ENCODE measurements around the gene LRFN3.
"Not testable (repeated sequence)": the region's sequence is repeated elsewhere in the genome, so short reads cannot be mapped to it uniquely, and the experiment has no call there.

Gene LRFN3

DNA sequence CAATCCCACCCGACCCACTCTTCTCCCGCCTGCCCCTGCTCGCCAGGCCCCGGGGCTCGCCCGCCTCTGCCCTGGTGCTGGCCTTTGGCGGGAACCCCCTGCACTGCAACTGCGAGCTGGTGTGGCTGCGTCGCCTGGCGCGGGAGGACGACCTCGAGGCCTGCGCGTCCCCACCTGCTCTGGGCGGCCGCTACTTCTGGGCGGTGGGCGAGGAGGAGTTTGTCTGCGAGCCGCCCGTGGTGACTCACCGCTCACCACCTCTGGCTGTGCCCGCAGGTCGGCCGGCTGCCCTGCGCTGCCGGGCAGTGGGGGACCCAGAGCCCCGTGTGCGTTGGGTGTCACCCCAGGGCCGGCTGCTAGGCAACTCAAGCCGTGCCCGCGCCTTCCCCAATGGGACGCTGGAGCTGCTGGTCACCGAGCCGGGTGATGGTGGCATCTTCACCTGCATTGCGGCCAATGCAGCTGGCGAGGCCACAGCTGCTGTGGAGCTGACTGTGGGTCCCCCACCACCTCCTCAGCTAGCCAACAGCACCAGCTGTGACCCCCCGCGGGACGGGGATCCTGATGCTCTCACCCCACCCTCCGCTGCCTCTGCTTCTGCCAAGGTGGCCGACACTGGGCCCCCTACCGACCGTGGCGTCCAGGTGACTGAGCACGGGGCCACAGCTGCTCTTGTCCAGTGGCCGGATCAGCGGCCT is 4.1 kb downstream of the LRFN3 start:
- DNase-seq: no peak

DNA sequence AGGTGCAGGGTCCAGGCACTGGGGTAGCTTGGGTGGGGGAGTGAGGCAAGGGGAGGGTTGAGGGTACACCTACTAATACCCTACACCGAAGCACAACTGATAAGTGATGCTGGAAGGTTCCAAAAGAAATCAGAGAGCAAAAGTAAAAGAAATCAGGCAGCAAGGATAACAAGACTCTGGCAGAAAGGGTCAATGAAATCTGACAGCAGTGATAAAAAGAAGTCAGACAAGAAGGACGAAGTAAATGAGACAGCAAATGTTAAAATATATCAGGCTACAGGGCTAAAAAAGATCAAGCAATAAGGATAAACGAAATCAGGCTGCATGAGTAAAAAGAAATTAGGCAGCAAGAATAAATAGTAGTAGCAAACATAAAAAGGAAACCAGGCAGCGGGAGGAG is 4.7 kb downstream of the LRFN3 start:
- no peak for DNase-seq

DNA sequence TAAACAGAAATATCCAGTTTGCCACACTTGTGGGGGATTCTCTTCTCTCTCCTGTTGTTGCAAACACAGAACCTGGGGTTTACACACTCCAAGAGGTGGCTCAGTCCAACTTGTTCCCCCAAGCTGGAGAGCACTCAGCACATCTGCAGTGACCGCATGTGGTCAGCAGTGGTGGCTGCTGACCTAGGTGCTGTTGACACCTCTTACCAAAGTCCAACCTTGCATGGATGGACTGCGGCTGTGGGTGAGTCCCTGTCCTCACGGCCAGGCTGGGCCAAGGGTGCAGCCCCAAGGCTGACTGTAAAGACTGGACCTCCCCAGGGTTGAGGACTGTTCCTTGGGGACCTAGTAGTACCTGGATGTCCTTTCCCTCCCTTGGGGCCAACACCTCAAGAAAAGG is 6.1 kb downstream of the LRFN3 start:
- no peak for DNase-seq

DNA sequence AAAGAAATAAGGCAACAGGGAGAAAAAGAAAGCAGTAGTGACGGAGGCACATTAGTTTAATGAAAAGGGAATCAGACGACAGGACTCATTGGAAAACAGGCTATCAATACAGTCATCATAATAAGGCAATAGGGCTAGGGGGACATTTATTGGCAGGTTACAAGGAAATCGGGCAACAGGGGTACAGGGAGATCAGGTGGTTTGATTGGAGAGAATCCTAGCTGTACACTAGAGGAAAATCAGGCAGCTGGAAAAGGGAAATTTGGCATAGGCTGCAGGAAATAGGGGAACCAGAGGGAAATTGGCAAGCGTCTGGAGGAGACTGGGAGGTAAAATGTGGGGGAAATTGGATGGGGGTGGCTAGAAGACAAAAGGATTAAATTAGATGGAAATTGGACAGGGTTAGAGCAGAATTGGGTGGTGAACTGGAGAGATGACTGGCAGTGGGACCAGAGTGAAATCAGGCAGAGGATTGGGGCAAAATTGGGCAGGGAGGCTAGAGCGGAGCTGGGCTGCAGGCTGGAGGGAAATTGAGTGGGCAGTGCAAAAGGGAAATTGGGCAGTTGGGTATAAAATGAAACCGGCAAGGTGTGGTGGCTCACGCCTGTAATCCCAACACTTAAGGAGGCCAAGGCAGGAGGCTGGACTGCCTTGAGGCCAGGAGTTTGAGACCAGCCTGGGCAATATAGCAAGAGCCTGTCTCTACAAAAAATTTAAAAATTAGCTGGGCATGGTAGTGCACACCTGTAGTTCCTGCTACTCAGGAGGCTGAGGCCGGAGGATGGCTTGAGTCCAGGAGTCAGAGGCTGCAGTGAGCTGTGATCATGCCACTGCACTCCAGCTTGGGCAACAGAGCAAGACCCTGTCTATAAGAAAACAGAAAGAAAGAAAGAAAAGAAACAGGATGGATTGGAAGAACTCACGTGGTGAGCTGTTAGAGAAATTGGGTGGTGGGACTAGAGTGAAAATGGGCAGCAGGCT is 7.4 kb downstream of the LRFN3 start:
- no peak for DNase-seq

DNA sequence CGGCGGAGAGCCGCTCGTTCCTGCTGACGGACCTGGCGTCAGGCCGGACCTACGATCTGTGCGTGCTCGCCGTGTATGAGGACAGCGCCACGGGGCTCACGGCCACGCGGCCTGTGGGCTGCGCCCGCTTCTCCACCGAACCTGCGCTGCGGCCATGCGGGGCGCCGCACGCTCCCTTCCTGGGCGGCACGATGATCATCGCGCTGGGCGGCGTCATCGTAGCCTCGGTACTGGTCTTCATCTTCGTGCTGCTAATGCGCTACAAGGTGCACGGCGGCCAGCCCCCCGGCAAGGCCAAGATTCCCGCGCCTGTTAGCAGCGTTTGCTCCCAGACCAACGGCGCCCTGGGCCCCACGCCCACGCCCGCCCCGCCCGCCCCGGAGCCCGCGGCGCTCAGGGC is 8.4 kb downstream of the LRFN3 start:
- no peak for DNase-seq

DNA sequence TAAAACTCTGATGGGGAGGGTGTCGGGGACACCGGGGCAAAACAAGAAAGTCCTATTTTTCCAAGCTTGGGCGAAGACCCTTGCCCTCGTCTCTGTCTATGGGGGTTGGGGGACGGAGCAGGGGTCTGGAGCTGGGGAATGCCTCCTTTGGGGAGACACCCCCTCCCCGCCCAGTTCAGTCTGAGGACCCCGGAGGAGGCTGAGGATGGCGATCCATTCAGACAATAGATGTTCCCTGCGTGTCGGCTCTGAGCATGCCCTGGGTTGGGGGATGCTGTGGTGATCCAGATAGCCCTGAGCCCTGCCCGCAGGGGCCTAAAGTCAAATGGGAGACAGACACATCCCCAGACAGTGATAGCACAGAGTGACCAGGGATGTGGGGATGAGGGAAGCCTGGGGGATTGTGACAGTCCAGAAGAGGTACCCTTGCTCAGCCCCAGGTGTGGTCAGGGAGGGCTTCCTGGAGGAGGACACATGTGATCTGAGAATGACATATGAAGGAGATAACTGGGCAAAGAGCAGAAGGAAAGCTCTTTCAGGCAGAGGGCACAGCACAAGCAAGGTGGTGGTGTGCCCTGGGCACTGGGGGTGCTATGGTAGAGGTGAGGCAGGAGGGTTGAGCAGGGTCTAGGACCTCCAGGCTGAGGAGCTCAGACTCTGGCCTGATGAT is 9.1 kb downstream of the LRFN3 start:
- DNase-seq: no peak

DNA sequence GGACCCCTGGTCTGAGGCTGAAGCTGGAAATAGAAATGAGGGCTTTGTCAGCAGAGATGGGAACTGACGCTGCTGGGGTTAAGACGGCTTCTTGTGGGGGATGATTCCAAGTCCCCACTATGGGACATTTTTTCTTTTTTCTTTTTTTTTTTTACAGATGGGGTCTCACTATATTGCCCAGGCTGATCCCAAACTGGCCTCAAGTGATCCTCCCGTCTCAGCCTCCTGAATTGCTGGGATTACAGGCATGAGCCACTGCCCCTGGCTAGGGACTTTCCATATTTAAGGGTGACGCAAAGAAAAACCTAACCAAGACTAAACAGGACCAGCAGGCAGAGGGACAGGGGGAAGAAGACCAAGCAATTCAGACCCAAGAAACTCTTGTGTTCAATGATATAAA is 10.0 kb downstream of the LRFN3 start:
- DNase-seq: no peak

DNA sequence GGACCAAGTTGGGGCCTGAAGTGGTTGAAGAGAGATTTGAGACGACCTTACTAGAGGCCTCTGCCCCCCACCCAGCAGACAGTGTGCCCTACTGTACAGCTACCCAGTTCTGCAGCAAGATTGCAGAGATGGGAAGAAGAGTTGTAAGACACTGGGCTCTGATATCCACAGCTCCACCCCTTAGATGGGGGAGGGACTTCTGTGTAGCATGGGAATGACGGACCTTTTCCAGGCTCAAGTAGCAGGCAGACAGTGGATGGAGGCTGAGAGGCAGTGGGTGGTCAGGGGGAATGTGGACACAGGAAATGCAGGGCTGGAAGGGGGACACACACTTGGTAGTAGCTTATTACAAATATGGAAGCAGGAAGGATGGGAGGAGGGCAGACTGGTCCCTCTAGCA is 13.0 kb downstream of the LRFN3 start:
- DNase-seq: no peak

DNA sequence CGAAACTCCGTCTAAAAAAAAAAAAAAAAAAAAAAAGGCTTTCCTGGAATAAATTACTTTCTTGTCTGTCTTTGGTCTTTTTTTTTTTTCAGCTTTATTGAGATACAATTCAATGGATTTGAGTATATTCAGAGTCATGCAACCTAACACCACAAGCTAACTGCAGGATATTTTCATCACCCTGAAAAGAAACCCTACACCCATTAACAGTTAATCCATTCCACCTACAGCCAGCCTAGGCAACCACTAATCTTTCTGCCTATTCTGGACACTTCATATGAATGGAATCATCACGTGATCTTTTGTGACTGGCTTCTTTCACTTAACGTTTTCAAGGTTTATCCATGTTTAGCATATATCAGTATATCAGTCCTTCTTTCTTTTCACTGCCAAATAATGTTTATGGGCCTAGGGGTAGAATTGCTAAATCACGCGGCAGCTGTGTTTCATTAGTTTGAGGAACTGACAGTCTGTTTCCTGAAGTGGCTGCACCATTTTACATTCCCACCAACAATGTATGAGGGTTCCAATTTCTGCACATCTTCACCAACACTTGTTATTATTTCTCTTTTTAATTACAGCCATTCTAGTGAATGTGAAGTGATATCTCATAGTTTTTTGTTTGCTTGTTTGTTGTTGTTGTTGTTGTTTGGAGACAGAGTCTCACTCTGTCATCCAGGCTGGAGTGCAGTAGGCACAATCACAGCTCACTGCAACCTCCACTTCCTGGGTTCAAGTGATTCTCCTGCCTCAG is 19.9 kb downstream of the LRFN3 start:
- DNase-seq: no peak

DNA sequence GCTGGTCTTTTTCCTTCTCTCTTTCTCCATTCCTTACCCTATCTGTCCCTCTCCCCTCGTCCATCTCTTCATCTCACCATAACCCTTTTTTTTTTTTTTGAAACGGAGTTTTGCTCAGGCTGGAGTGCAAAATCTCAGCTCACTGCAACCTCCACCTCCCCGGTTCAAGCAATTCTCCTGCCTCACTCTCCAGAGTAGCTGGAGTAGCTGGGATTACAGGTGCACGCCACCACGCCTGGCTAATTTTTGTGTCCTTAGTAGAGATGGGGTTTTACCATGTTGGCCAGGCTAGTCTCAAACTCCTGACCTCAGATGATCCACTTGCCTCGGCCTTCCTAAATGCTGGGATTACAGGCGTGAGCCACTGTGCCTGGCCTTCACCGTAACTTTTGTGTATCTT is 21.2 kb downstream of the LRFN3 start:
- DNase-seq: not testable (repeated sequence)

DNA sequence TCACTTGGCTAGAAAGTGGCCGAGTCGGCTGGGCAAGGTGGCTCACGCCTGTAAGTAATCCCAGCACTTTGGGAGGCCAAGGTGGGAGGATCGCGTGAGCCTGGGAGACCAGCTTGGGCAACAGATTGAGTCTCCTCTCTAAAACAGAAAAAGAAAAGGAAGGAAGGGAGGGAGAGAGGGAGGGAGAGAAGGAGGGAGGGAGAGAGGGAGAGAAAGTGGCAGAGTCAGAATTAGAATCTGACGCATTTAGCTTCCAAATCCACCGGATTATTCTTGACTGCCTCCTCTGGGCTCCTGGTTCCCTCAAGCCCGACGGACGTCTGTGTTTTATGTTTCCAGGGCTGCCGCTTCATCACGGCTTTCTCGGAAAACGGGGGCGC is 22.5 kb downstream of the LRFN3 start:
- no peak for DNase-seq

DNA sequence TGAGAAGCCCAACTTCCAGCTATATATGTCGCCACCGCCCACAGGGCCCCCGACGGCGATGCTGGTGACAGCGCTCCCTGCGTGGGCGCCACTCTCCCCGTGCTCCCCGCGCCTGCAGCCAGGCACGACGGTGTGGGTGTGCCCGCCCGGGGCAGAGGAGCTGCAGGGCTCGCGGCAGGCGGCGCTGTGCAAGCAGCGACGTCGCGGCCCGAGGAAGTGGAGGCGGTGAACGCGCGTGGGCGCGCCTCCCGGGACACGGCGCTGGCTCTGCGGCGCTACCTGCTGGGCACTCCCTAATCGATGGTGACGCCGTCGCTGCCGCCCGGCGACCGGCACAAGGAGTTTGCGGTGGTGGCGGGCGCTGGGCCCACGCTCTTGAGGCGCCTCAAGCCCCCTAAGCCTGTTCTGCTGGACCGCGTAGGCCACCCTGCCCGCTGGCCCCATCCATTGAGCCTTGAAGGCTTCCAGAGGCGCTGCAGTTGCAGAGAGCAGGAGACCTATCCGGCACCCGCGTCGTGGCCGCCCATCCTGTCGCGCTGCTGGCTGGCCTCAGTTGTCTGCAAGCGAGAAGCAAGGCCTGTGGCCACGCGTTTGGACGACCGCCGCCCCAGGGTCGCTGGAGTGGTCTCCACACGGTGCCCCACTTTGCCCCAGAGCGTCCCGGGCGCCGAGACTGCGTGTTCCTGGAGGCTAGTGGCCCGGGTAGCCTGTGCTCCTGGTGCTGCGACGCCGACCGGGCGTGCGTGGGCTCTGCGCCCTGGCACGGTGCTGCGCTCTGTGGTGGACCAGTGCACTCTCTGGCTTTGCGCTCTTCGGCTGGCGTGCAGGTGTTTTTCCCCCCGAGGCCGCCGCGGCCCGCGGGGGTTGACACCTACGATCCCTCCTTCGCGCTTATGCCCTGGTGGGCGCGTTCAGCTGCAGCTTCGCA is 23.1 kb downstream of the LRFN3 start:
- peak; percentile 86 for DNase-seq

DNA sequence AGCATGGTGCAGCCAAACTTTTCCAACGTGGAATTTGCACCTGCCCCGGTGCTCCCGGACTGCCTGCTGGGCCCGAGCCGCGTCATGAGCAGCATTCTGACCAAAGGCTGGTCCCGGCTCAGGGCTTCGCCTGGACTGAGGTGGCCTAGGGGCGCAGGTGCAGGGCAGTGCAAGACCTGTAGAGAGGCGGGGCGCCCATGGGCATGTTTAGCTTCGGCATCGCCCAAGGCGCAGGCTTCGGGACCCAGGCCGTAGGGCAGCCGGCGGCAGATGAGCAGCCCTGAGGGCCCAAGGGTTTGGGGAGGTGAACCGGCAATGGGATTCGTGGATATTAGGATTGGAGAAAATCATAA is 23.8 kb downstream of the LRFN3 start:
- no peak for DNase-seq

DNA sequence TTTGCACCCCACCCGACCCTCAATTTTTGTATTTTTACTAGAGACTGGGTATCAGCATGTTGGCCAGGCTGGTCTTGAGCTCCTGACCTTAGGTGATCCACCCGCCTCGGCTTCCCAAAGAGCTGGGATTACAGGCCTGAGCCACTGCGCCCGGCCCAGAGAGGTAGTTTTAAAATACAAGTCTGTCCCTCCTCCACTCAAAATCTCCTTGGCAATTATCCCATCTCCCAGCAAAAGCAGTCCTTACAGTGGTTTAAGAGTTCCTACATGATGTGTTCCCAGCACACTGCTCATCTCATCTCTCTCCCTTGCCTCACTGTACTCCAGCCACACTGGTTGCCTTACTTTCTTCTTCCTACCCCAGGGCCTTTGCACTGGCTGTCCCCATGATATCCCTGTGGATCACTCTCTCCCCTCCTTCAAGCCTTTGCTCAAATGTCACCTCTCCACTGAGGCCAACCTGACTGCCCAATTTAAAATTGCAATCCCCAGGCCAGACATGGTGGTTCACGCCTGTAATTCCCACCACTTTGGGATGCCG is 24.3 kb downstream of the LRFN3 start:
- no peak for DNase-seq

DNA sequence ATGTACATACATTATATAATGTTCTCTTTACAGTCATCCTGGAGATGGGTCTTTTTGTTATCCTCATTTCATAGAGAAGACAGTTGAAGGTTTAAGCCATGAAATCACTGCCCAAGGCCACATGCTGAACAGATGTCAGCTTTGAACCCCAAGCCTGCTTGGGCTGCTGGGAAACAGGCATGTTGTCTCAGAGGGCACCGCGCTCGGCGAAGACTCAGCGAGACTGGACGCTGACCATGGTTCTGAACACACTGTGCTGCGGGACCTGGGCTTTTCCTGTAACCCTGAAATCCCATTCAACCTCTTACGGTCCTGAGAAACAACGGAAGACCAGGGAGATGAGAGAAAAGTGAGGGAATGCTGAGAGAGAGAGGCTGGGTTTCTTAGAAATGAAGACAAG is 27.3 kb downstream of the LRFN3 start:
- peak; percentile 37 for DNase-seq

DNA sequence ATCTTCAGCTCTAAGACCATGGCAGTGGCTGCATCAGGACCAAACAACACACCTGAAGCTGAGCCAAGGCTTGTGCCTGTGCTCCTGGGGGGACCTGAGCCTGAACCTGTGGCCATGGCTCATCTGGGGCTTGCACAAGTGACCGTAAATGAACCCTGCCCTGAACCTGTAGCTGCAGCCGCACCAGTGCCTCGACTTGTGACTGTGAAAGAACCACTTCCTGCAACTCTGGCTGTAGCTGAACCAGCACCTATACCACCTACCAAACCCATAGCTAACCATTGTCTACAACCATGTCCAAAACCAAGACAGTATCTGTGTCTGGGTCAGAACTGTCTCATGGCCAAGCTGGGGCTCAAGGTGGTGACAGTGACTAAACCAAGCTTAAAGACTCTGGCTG is 30.6 kb downstream of the LRFN3 start:
- no peak for DNase-seq

DNA sequence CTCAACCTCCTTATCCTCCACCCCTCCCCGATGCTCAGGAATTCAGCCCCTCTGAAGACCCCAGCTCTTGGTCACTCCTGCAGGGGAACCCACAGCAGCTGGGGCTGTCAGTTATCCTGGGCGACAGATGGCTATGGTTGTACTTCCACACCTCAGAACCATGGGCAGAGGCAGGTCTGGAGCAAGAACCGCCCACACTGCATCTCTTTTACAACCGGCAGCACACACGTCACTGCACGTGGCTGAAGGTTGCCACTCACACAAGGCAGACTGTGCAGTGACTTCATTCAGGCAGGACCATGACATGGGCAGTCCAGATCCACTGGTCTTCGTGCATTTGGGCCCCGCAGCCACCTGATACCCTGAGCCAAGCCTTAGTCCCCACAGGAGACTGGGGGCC is 37.3 kb downstream of the LRFN3 start:
- no peak for DNase-seq

DNA sequence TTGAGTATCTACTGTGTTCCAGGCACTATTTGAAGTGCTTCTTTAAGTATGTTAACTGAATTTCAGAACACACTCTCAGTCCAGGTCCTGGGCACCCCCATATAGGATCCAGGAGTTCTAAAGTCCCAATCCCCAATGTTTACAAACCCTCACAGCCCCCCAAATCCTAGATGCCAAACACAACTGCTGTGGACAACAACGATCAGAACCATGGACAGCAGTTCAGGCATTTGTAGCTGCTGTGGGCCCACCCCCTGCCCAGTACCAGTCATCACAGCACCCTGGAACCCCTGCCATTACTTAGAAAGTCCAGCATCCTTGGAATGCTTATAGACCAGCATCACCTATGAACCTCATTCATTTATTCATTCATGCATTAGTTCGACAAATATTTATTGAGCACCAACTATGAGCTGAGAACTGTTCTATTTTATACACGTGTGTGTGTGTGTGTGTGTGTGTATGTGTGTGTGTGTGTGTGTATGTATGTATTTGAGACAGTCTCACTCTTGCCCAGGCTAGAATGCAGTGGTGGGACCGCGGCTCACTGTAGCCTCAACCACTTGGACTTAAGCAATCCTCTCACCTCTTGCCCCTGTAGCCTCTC is 39.5 kb downstream of the LRFN3 start:
- no peak for DNase-seq

DNA sequence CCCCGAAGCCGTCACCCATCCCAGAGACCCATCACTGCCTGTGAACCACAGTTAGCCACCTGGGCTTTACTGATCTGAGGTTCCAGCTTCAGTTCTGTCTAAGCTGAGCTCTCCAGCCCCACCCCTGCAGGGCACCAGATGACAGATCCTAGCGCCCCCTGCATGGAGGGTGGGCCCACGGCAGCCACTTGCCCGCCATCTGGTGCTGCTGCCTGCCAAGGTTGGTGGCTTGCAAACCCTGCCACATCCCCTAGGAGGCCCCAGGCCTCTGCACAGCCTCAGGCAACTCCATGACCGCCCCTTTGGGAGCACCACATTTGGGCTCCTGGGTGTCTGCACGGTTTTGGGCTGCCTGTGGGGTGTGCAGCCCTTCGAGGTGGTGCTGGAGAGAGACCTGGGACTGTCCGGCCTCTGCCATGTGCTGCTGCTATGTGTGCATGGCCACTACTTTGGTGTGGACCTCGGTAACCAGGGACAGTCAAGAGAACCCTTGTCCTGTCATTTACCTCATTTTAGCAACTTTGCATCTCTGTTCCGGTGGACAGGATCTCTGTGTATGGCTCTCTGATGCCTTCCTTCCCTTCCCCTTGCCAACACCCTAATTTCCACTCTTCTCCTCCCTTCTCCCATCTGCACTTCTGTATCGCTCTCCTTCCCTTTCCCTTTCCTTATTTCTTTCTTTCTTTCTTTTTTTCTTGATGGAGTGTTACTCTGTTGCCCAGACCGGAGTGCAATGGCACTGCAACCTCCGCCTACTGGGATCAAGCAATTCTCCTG is 41.5 kb downstream of the LRFN3 start:
- peak; percentile 27 for DNase-seq

DNA sequence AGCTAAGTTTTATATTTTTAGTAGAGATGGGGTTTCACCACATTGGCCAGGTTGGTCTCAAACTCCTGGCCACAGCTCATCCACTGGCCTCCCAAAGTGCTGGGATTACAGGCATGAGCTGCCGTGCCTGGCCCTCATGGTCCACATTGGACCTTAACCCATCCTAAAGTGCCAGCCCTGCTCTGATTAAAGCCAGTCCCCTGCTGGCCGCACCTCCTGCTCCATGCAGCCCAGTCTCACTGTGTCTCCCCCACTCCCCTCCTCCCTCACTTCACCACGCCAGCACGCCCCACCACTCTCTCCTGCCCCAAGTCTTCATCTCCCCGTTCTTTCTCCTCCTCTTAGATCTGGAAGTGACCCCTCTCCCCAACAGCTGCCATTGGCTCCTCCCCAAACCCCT is 42.1 kb downstream of the LRFN3 start:
- no peak for DNase-seq
